HG03439 (cell line): Measurements from ENCODE around the gene ARHGEF7.

ENCODE experiments used
- ATAC-seq: cut with Tn5 transposase; IDR thresholded peaks from one replicate; pipeline ENCODE4 v1.9.1; 2021; ENCODE audit warnings: mild to moderate bottlenecking, moderate library complexity; ENCODE audit not compliant: unreplicated experiment

Gene ARHGEF7

DNA sequence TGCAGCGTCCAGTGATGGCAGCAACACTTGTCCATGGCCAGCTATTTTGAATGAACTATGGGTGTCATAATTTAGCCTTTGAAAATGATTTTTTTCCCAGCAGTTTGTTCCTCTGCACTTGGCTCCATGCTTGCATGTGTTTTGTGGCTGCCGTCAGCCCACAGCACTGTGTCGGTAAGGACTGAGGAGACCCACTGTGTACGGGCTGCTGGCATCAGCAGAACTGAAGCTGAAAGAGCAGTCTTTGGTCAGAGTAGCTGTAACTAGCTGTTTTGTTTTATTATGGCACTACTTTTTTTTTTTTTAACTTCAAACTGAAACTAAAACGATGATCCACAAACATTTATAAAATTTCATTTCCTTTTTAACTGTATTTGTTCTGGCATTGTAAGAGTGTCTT is 155.0 kb downstream of the ARHGEF7 start:
- no peak for ATAC-seq

- ATAC-seq = no peak
Observed at GRCh38 chr13:111270765-111271698, 155.9 kb downstream of the ARHGEF7 start.

- ATAC-seq = no peak
Observed at GRCh38 chr13:111272117-111272516, 157.0 kb downstream of the ARHGEF7 start.

DNA sequence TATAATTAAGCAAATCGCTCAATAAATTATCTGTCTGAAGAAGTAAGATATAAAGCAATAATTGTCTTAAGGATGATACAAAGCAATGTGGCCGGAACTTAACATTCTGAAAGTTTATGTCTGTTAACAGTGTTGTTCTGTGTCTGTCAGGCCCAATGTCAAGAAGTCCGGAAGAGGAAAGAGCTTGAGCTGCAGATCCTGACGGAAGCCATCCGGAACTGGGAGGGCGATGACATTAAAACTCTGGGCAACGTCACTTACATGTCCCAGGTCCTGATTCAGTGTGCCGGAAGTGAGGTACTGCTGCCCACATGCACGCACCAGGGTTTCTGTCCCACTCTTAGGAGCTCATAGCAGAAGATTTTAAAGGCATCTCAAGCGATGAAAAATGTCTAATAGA is 160.3 kb downstream of the ARHGEF7 start:
- no peak for ATAC-seq

DNA sequence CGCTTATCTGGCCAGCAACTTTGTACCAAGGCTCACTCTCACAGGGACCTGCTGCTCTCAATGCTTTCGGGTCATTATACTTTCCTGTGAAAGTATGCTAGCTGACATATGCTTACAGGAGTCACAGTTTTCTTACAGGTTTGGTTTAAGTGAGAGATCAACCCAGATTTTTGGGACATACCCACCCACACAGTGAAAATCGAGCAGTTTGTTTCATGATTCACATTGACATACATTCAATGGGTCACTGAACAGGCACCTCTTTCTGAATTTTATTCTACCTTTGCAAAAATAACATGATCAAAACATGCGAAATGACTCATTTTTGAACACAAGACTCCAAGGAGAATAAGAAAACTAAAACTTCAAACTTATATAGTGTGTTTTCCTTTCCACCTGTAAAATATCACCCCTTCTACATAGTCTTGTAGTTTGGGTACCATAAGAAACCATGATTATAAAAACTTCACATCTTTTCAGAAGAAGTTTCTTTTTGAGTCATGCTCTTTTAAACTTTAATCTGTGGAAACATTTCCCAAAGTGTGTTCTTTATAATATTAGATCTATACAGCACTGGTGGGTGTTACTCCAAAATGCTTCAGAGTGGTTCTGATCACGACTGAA is 161.0 kb downstream of the ARHGEF7 start:
- no peak for ATAC-seq

DNA sequence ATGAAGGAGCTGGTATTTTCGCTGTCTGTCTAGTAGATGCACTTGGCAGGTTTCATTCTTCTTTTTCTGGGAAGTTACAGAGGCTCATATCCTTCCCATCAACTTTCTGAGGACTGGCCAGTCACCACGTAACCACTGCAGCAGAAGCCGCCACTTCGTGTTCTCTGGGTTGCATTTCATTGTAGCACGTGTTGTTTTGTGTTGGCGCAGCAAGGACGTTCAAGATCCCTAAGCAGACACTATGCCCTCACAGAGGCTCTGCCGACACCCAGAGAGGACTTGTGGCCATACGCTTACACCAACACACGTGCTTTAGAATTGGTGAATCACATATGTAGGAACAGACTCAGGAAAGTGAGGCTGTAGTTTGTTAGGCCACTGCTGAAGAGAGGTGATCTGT is 163.1 kb downstream of the ARHGEF7 start:
- ATAC-seq = no peak

DNA sequence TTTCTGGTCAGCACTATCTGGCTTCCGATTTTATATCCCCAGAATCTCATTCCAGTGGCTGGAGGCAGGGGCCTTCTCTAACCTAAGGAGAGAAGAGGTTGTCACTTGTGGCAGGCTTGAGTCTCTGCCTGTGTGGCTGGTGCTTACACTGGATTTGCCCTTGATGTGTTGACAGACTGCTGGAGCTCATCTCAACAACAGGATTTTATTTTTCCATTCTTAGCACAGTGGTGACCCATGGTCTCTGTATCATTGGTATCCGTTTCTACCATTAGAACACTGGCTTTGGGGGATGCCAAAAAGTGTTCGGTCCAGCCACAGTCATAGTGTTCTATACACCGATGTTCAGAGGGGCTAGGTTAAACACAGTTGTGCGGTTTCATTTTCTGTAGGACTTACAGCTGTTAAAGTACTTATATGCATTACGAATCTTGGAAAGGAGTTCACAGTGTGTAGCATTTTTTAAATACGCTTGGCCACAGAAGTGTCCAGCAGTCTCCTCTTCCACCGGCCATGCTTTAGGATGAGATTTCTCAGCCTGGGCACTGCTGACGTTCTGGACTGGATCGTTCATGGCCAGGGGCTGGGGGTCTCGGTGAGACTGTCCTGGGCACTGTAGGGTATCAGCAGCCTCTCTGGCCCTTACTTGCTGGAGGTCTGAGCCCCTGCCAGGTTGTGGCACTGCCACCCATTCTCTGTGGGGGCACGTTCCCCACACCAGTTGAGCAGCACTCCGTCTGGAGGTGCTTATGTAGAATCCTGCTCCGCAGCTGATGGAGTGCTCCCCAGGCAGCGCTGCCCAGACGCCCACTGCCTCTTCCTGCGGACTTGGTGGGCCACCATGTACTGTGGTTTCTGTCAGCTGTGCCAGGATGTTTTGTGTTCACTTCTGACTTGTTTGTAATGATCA is 163.9 kb downstream of the ARHGEF7 start:
- no peak for ATAC-seq

DNA sequence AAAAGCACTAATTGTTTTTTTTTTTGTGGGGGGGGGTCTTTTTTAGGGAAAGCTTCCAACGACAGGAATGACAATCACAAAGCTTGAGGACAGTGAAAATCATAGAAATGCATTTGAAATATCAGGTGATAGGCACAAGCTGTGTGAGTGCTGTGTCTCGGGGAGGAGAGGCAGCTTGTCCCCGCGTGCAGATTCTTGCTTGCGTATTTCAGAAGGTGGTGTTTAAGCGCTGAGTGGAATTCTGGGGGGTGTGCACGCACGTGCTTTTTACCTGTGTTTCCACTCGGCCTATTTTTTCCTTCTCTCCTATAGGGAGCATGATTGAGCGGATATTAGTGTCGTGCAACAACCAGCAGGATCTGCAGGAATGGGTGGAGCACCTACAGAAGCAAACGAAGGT is 165.1 kb downstream of the ARHGEF7 start:
- ATAC-seq = no peak

DNA sequence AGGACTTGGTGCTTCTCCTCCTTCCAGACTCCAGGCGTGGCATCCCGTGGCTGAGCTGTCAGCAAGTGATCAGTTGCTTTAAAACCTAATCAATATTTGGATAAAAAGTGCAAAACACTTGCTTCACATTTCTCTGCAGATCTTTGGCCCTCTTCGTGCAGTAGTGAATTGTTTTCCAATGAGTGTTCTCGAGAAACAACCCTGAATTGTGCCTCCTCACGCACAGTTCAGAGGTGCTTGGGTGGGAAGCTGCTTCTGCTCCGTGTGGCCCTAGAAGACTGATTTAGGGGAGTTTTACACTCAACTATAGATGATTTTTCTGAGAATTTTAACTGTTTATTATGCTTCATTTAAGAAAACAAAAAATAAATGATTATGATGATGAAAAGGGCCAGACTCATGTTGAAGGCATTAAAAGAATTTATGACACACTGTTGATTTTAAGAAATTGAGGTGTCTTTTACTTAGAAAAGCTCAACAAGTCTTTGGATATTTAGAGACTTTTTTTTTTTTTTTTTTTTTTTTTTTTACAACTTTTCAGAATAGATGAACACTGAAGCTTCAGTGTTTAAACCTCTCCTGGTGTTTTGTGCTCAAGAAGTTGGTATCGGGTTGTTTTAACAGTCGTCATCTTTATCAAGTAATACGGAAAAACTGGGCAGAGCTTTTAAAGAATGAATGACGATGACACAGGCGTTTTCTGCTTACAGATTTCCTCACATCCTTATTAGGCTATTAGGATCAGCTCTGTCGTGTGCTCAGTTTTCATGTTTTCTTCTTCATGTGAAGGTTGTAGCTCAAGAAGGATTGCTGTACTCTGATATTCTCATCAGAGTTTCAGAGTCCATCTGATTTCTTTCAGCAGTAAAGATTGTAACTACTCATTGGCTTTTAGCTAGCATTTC is 165.8 kb downstream of the ARHGEF7 start:
- no peak for ATAC-seq

- ATAC-seq = no peak
Observed at GRCh38 chr13:111281751-111282311, 166.7 kb downstream of the ARHGEF7 start.

DNA sequence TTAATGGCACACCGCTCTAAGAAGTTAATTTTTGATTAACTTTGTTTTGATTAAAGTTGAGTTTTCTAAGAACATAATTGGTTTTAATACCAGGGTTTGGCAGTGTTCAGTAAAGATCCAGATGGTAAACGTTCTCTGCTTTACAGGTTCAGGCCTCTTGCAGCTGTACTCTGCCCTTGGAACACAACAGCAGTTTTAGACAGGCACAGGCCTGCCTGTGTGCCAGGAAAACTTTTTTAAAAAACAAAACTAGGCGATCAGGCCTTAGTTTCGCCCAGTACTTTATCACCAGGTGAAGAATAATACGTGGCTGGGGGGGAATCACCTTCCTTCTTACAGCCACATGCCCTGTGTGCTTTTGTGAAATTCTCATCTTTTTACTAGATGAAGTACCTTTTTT is 167.3 kb downstream of the ARHGEF7 start:
- no peak for ATAC-seq

- no peak for ATAC-seq
Observed at GRCh38 chr13:111282997-111283396, 167.9 kb downstream of the ARHGEF7 start.

DNA sequence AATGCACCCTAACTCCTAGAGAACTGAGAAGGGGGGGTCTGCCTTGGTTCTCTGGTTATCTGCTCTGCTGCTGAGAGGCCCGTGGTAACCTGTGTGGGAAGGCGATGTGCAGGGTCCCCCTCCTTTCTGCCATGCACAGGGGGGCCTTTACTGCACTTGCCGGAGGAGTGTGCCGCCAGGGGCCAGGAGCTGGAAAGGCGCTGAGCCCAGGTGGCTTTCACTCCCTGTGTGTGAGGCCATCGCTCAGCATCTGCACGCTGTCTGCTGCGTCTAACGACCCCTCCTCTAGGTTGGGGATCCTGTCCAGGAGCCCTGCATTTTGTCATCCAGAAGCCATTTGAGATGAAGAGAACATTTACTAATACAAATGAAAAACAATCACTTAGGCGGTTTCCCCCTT is 168.3 kb downstream of the ARHGEF7 start:
- ATAC-seq = no peak

DNA sequence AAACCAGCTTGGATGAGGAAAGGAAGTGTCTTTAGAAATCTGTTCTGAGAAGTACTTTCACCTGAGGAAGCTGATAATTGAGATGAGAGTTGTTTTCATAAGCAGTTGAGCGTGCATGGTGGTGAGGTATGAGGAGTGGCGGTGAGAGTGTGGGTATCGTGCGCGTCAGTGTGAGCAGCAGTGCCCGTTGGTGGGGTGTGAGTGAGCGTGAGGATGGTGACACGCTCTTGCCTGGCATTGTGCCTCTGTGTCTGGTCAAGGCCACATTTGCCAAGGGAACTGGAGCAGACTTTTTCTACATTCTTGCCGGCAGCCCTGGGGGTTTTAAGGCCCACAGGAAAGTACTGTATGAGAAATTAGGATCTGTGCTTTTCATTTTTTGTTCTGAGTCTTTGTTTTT is 168.9 kb downstream of the ARHGEF7 start:
- no peak for ATAC-seq

DNA sequence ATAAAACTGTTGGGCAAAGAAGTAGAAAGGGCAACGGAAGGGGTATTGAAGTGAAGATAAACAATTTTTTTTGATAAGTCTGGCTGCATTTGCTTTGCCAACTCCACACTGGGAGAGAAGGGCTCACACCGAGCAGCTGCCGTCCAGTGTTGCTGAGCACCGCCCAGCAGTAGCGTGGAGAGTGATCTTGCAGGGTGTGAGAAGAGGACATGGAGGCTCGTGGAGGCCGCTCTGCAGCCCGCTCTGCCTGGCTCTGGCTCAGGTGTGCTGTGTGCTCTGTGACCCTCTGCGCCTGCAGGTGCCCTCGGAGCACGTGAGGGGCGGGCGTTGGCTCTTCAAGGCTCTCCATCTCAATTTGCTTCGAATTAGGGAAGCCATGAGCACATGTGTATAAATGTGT is 169.5 kb downstream of the ARHGEF7 start:
- no peak for ATAC-seq

GRCh38 chr13:111286162-111286561 is 171.1 kb downstream of the ARHGEF7 start:
- no peak for ATAC-seq

DNA sequence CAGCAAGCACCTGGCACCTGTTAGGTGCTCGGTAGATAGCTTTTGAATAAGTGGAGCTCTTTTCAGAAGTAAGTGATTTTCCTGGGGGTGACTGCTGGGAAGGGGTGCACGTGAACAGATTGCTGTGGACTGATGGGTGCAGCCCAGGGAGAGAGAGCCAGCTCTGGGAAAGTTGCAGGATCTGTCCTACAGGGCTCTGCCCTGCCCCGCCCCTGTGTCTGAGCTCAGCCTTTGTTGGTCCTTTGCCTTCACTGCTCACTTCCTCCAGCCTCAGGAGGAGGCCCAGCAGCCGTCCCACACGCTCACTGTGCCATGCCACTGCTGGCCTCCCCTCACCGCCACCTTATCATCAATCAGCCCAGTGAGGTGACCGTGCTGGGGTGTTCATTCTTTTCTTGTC is 171.6 kb downstream of the ARHGEF7 start:
- ATAC-seq = no peak

- ATAC-seq = no peak
Observed at GRCh38 chr13:111287201-111287600, 172.1 kb downstream of the ARHGEF7 start.

GRCh38 chr13:111288276-111288675 is 173.2 kb downstream of the ARHGEF7 start:
- ATAC-seq = no peak

DNA sequence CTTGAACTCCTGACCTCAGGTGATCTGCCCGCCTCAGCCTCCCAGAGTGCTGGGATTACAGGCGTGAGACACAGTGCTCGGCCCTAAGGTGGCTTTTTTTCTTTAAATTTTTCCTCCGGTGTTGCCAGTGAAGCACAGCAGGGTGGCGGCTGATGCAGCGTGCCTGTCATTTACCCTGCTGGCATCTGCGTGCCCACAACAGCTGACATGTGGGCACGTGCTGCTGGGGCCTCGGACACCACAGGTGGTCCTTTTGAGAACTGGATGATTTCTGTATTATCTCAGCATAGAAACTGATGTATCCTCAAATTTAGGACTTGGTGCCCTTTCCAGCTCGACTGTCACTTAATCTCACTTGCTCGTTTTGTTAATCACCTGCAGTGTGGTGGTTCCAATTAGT is 174.1 kb downstream of the ARHGEF7 start:
- no peak for ATAC-seq
